Mesenchymal stem cell (in vitro differentiated cells and primary cell): Measurements from ENCODE around the gene ZFP62.

Experiments
- DNase-seq: peaks from one replicate; pipeline ENCODE4 v3.0.0-alpha.2; 2013
- H2AFZ ChIP-seq: one replicate; pipeline ENCODE4 v1.6.1; 2013; ENCODE audit warnings: low read depth, mild to moderate bottlenecking, control low read depth, inconsistent platforms, low read length, moderate library complexity
- H2AK5ac ChIP-seq: 2 replicates; pipeline ENCODE4 v1.6.1; 2013; ENCODE audit warnings: low read length, moderate library complexity, mild to moderate bottlenecking, inconsistent platforms; ENCODE audit not compliant: severe bottlenecking
- H2BK120ac ChIP-seq: one replicate; pipeline ENCODE4 v1.6.1; 2013; ENCODE audit warnings: low read depth, mild to moderate bottlenecking, inconsistent platforms, low read length, moderate library complexity
- H2BK12ac ChIP-seq, 2 experiments: one replicate each; pipeline ENCODE4 v1.6.1; 2013; ENCODE audit warnings: inconsistent platforms in 2 of 2, low read length in 2 of 2, mild to moderate bottlenecking in 2 of 2, moderate library complexity in 2 of 2, control low read depth in 1 of 2
- H2BK15ac ChIP-seq: one replicate; pipeline ENCODE4 v1.6.1; 2013; ENCODE audit warnings: mild to moderate bottlenecking, low read depth, inconsistent platforms; ENCODE audit not compliant: poor library complexity, severe bottlenecking
- H2BK5ac ChIP-seq: 2 replicates; pipeline ENCODE4 v1.6.1; 2013; ENCODE audit warnings: low read depth, mild to moderate bottlenecking, low read length, control low read depth, inconsistent platforms; ENCODE audit not compliant: poor library complexity, severe bottlenecking
- H3K14ac ChIP-seq, 2 experiments: one replicate each; pipeline ENCODE4 v1.6.1; 2013; ENCODE audit warnings: inconsistent platforms in 2 of 2, low read length in 2 of 2, control low read depth in 1 of 2, mild to moderate bottlenecking in 1 of 2, moderate library complexity in 1 of 2
- H3K18ac ChIP-seq, 2 experiments: one replicate each; pipeline ENCODE4 v1.6.1; 2013; ENCODE audit warnings: inconsistent platforms in 2 of 2, low read length in 2 of 2, control low read depth in 1 of 2, low read depth in 1 of 2, mild to moderate bottlenecking in 1 of 2
- H3K23ac ChIP-seq, 2 experiments: one replicate each; pipeline ENCODE4 v1.6.1; 2013; ENCODE audit warnings: inconsistent platforms in 2 of 2, low read length in 2 of 2, mild to moderate bottlenecking in 2 of 2, moderate library complexity in 2 of 2, control low read depth in 1 of 2
- H3K27ac ChIP-seq: 2 replicates; pipeline ENCODE4 v1.5.1; 2013; ENCODE audit warnings: mild to moderate bottlenecking, moderate library complexity, low read length, control low read depth, inconsistent platforms; ENCODE audit not compliant: poor library complexity, severe bottlenecking
- H3K27me3 ChIP-seq, 2 experiments: 2 replicates each; pipeline versions ENCODE4 v1.6.1 to v1.7.0; 2013; ENCODE audit warnings: low read length in 2 of 2, mild to moderate bottlenecking in 2 of 2, moderate library complexity in 2 of 2, control low read depth in 1 of 2, inconsistent platforms in 1 of 2; ENCODE audit not compliant: control insufficient read depth in 1 of 2, insufficient read depth in 1 of 2
- H3K36me3 ChIP-seq, 2 experiments: 2 replicates each; pipeline versions ENCODE4 v1.6.1 to v1.7.0; 2013; ENCODE audit warnings: low read length in 2 of 2, control low read depth in 1 of 2, inconsistent platforms in 1 of 2, low read depth in 1 of 2, mild to moderate bottlenecking in 1 of 2; ENCODE audit not compliant: insufficient read depth in 2 of 2, control insufficient read depth in 1 of 2
- H3K4ac ChIP-seq, 2 experiments: one replicate each; pipeline ENCODE4 v1.6.1; 2013; ENCODE audit warnings: inconsistent platforms in 2 of 2, low read length in 2 of 2, mild to moderate bottlenecking in 2 of 2, moderate library complexity in 2 of 2, control low read depth in 1 of 2, low read depth in 1 of 2
- H3K4me1 ChIP-seq: 2 replicates; pipeline ENCODE4 v1.6.1; 2013; ENCODE audit warnings: low read depth, low read length, control low read depth; ENCODE audit not compliant: control insufficient read depth, insufficient read depth
- H3K4me2 ChIP-seq: 2 replicates; pipeline ENCODE4 v1.6.1; 2013; ENCODE audit warnings: low read length, mild to moderate bottlenecking, inconsistent platforms; ENCODE audit not compliant: poor library complexity, severe bottlenecking
- H3K4me3 ChIP-seq, 2 experiments: 2 replicates each; pipeline versions ENCODE4 v1.5.1 to v1.7.0; 2013; ENCODE audit warnings: low read length in 2 of 2, mild to moderate bottlenecking in 2 of 2, control low read depth in 1 of 2, low read depth in 1 of 2; ENCODE audit not compliant: insufficient read depth in 1 of 2
- H3K79me1 ChIP-seq: replicated peaks from 2 replicates; pipeline ENCODE4 v1.6.1; 2013; ENCODE audit warnings: mild to moderate bottlenecking, control low read depth, low read length, inconsistent platforms; ENCODE audit not compliant: poor library complexity, severe bottlenecking
- H3K9ac ChIP-seq: 2 replicates; pipeline ENCODE4 v1.7.0; 2013; ENCODE audit warnings: mild to moderate bottlenecking, low read length, moderate library complexity
- H3K9me3 ChIP-seq: 2 replicates; pipeline ENCODE4 v1.7.0; 2013; ENCODE audit warnings: mild to moderate bottlenecking, low read length; ENCODE audit not compliant: control insufficient read depth
- H4K8ac ChIP-seq: one replicate; pipeline ENCODE4 v1.6.1; 2013; ENCODE audit warnings: inconsistent platforms, mild to moderate bottlenecking, low read length, moderate library complexity
- H4K91ac ChIP-seq: one replicate; pipeline ENCODE4 v1.6.1; 2013; ENCODE audit warnings: mild to moderate bottlenecking, low read length, inconsistent platforms
- WGBS: methylation state at CpG from one replicate; pipeline ENCODE4 v1.1.7; 2013; ENCODE audit warnings: mixed read lengths; 5-methylcytosine and 5-hydroxymethylcytosine counted together

Gene ZFP62

DNA sequence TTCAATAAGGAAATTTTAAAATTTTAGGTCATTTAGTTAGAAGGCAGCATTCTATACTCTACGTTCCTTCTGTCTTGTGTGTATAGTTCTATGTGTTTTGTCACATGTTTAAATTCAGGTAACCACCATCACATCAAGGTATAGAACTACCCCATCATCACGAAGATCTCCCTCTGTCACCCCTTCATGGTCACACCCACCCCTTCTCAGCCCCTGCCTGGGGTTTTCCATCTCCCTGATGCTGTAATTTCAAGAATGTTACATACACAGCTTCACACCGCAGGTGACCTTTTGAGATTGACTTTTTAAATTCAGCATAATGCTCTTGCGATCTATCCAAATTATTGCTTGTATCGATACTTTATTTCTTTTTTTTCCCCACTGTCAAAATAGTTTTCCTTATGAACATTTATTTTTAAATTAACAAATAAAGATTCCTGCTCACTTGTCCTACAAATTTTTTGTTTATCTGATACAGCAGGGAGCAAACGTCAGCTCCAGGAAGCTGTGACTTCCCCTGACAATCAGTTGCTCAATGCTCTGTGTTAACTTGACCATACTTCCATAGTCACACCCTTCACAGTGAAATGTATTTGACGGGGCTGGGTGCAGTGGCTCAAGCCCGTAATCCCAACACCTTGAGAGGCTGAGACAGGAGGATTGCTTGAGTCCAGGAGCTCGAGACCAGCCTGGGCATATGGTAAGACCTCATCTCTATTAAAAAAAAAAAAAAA is 48.1 kb upstream of the ZFP62 start:
- H2BK5ac ChIP-seq: no peak overlapping the region
- DNase-seq: no peak
- no peak overlapping the region for H3K27ac ChIP-seq
- H3K4me3 ChIP-seq: no peak overlapping the region
- H3K4me1 ChIP-seq: no peaks in the 10 kb centered on the region
- no peak overlapping the region for H4K91ac ChIP-seq
- H3K4ac ChIP-seq: no peak overlapping the region
- H2AK5ac ChIP-seq: no peak overlapping the region
- no peaks in the 10 kb centered on the region for H3K79me1 ChIP-seq
- no peak overlapping the region for H4K8ac ChIP-seq
- H3K27me3 ChIP-seq: no peaks in the 10 kb centered on the region
- H2AFZ ChIP-seq: no peak overlapping the region
- no peak overlapping the region for H3K9ac ChIP-seq
- peaks cover 10% of the 10 kb centered on the region for H3K9me3 ChIP-seq
- WGBS: 68% methylated on average over 6 of the region's 9 CpGs
- H3K18ac ChIP-seq: no peak overlapping the region
- H3K14ac ChIP-seq: no peak overlapping the region
- H3K23ac ChIP-seq: no peak overlapping the region
- H3K4me2 ChIP-seq: no peak overlapping the region
- no peaks in the 10 kb centered on the region for H3K36me3 ChIP-seq
- H2BK12ac ChIP-seq: no peak overlapping the region
- H2BK15ac ChIP-seq: no peak overlapping the region
- no peak overlapping the region for H2BK120ac ChIP-seq

- Histone ChIP-seq H3K27ac (no peak overlapping the region), H3K18ac (no peak overlapping the region), H3K79me1 (no peaks in the 10 kb centered on the region), H2BK12ac (no peak overlapping the region), H4K91ac (no peak overlapping the region), H4K8ac (no peak overlapping the region), H3K9ac (no peak overlapping the region), H3K9me3 (peaks cover 8% of the 10 kb centered on the region), H3K36me3 (no peaks in the 10 kb centered on the region), H3K4me1 (no peaks in the 10 kb centered on the region), H2AFZ (no peak overlapping the region), H3K4me2 (no peak overlapping the region), H2AK5ac (no peak overlapping the region), H3K23ac (no peak overlapping the region), H2BK5ac (no peak overlapping the region), H2BK15ac (no peak overlapping the region), H3K4ac (no peak overlapping the region), H3K4me3 (peak overlapping the region in 1 of 2 experiments; percentile 10), H3K27me3 (no peaks in the 10 kb centered on the region), H2BK120ac (no peak overlapping the region), H3K14ac (no peak overlapping the region)
- WGBS: 89% methylated on average over 9 of the region's 9 CpGs
- no peak for DNase-seq
Observed at GRCh38 chr5:180908400-180908799, 47.3 kb upstream of the ZFP62 start.

DNA sequence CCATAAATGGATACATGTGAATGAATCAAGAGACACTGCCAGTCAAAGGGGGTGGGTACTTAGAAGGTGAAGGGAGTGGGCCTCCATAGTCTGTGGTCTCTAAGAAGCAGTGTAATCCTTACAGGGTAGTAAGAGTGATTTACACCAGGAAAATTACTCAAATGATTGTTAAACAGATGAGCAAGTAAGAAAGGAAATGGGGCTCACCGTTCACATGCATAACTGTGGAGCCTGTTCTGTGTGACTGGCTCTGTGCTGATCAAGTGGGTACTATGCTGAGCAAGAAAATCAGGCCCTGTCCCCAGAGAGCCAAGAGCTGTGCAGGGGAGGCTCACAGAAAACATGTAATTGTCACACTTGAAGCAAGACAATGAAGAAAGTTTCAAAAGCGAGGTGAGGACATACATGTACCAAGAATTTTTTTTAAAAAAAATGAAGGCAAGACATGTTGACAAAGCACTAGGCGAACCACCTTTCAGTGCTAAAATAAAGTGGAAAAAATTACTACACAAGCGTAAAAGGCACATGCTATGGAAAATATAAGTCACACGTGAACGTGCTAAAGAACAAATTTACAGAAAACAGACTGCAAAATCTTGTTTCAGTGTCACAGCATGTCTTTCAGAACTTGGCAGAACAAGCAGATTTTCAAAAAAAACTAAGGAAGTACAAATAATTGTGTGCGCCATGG is 40.4 kb upstream of the ZFP62 start:
- Histone ChIP-seq H3K23ac (no peak overlapping the region), H2BK5ac (no peak overlapping the region)

DNA sequence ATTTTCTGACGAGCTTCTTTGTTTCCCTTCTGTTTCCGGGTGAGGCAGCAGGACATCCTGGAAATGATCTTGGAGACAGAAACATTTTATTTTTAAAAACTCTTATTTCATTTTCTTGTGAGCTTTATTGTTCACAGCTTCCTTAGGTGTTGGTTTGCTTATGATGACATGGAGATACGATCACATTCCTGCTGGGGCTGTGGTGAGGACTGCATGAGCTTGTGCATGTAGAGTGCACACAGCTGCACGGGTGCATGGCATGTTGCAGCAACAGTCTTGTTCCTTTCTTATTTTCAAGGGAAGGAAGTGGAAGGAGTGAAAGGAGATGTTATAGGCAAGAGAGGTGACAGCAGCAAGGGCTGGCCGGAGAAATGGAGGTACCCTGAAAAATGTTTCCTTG is 39.1 kb upstream of the ZFP62 start:
- Histone ChIP-seq H3K4me2 (no peak overlapping the region), H3K36me3 (no peaks in the 10 kb centered on the region), H3K4me3 (no peak overlapping the region), H2AFZ (no peak overlapping the region), H2AK5ac (no peak overlapping the region), H2BK5ac (no peak overlapping the region), H3K27me3 (peaks cover 0 to 4% of the 10 kb centered on the region in 2 experiments), H2BK120ac (no peak overlapping the region), H3K4ac (no peak overlapping the region), H3K79me1 (no peaks in the 10 kb centered on the region), H2BK12ac (no peak overlapping the region), H4K8ac (no peak overlapping the region), H3K4me1 (no peaks in the 10 kb centered on the region), H3K18ac (no peak overlapping the region), H4K91ac (no peak overlapping the region), H2BK15ac (no peak overlapping the region), H3K27ac (no peak overlapping the region), H3K9me3 (no peaks in the 10 kb centered on the region), H3K9ac (no peak overlapping the region), H3K23ac (no peak overlapping the region), H3K14ac (no peak overlapping the region)
- WGBS: 70% methylated on average over 3 of the region's 5 CpGs
- no peak for DNase-seq

More for the DNA sequence above, 40.4 kb upstream of the ZFP62 start:
- no peak overlapping the region for H3K18ac ChIP-seq
- H3K4me1 ChIP-seq: no peaks in the 10 kb centered on the region
- no peak overlapping the region for H2AK5ac ChIP-seq
- no peaks in the 10 kb centered on the region for H3K36me3 ChIP-seq
- no peak overlapping the region for H3K4ac ChIP-seq
- H3K4me2 ChIP-seq: no peak overlapping the region
- WGBS: 69% methylated on average over 7 of the region's 7 CpGs
- H2BK15ac ChIP-seq: no peak overlapping the region
- H4K8ac ChIP-seq: no peak overlapping the region
- no peak overlapping the region for H2BK120ac ChIP-seq
- H3K79me1 ChIP-seq: no peaks in the 10 kb centered on the region
- H3K27ac ChIP-seq: no peak overlapping the region
- no peak overlapping the region for H3K14ac ChIP-seq
- DNase-seq: no peak
- H2BK12ac ChIP-seq: no peak overlapping the region
- H3K27me3 ChIP-seq: peaks cover 0 to 4% of the 10 kb centered on the region in 2 experiments
- H2AFZ ChIP-seq: no peak overlapping the region
- no peak overlapping the region for H4K91ac ChIP-seq
- no peak overlapping the region for H3K9ac ChIP-seq
- H3K9me3 ChIP-seq: no peaks in the 10 kb centered on the region
- no peak overlapping the region for H3K4me3 ChIP-seq
